ENCODE results near the gene LRP3.

GRCh38 chr19:33208371-33208895 lies 14.3 kb downstream of the LRP3 start:
- no peak for TF ChIP-seq POLR2A (IDR thresholded peaks at IDR 0.05)
- TF ChIP-seq, protein P1, sequence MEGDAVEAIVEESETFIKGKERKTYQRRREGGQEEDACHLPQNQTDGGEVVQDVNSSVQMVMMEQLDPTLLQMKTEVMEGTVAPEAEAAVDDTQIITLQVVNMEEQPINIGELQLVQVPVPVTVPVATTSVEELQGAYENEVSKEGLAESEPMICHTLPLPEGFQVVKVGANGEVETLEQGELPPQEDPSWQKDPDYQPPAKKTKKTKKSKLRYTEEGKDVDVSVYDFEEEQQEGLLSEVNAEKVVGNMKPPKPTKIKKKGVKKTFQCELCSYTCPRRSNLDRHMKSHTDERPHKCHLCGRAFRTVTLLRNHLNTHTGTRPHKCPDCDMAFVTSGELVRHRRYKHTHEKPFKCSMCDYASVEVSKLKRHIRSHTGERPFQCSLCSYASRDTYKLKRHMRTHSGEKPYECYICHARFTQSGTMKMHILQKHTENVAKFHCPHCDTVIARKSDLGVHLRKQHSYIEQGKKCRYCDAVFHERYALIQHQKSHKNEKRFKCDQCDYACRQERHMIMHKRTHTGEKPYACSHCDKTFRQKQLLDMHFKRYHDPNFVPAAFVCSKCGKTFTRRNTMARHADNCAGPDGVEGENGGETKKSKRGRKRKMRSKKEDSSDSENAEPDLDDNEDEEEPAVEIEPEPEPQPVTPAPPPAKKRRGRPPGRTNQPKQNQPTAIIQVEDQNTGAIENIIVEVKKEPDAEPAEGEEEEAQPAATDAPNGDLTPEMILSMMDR (IDR thresholded peaks at IDR 0.05), result no peak
